Endodermal cell (in vitro differentiated cells): ENCODE results near the gene RAD9A. TPM values are rescaled to one million over a fixed set of nuclear protein-coding genes. Genes with fewer than 3 reads are reported as not detected.

ENCODE experiments used
- DNase-seq: peaks from one replicate; pipeline ENCODE4 v3.0.0-alpha.2; 2017
- H3K27ac ChIP-seq: 2 replicates; pipeline ENCODE4 v1.5.1; 2013; ENCODE audit warnings: mild to moderate bottlenecking, low read depth, low read length, moderate library complexity
- H3K27me3 ChIP-seq: 2 replicates; pipeline ENCODE4 v1.6.1; 2013; ENCODE audit warnings: mild to moderate bottlenecking, low read length, moderate library complexity; ENCODE audit not compliant: insufficient read depth, control insufficient read depth, poor library complexity, severe bottlenecking
- H3K36me3 ChIP-seq: 2 replicates; pipeline ENCODE4 v1.7.0; 2013; ENCODE audit warnings: mild to moderate bottlenecking, low read length, moderate library complexity; ENCODE audit not compliant: control insufficient read depth, insufficient read depth
- H3K4me1 ChIP-seq: one replicate; pipeline ENCODE4 v1.7.0; 2013; ENCODE audit warnings: low read length; ENCODE audit not compliant: control insufficient read depth, insufficient read depth
- H3K4me3 ChIP-seq: 2 replicates; pipeline ENCODE4 v1.5.1; 2013; ENCODE audit warnings: mild to moderate bottlenecking, low read length, moderate library complexity
- H3K9ac ChIP-seq: 2 replicates; pipeline ENCODE4 v1.6.1; 2013; ENCODE audit warnings: mild to moderate bottlenecking, low read length, moderate library complexity; ENCODE audit not compliant: poor library complexity, severe bottlenecking; ENCODE audit errors: extremely low read depth
- H3K9me3 ChIP-seq: 2 replicates; pipeline ENCODE4 v1.6.1; 2013; ENCODE audit warnings: mild to moderate bottlenecking, low read length, moderate library complexity; ENCODE audit not compliant: control insufficient read depth
- H3K27ac Mint-ChIP-seq: 2 replicates; pipeline ENCODE4 v1.8.0; 2020; ENCODE audit warnings: mixed read lengths
- H3K27me3 Mint-ChIP-seq: 2 replicates; pipeline ENCODE4 v1.8.0; 2021; ENCODE audit warnings: mild to moderate bottlenecking, mixed read lengths; ENCODE audit not compliant: insufficient read depth
- H3K36me3 Mint-ChIP-seq: 2 replicates; pipeline ENCODE4 v1.8.0; 2020; ENCODE audit warnings: low read depth, mixed read lengths
- H3K4me1 Mint-ChIP-seq: 2 replicates; pipeline ENCODE4 v1.8.0; 2020; ENCODE audit warnings: mixed read lengths
- H3K4me3 Mint-ChIP-seq: 2 replicates; pipeline ENCODE4 v1.8.0; 2020; ENCODE audit warnings: mild to moderate bottlenecking, moderate library complexity, mixed read lengths
- H3K9me3 Mint-ChIP-seq: 2 replicates; pipeline ENCODE4 v1.8.0; 2020; ENCODE audit warnings: mild to moderate bottlenecking, mixed read lengths
- WGBS, 2 experiments: methylation state at CpG; one replicate each; pipeline versions ENCODE4 v1.1.5 to v1.1.7; 2013; ENCODE audit warnings: missing lambda C conversion rate in 2 of 2, mixed read lengths in 1 of 2; ENCODE audit not compliant: insufficient coverage in 1 of 2, insufficient read length in 1 of 2; 5-methylcytosine and 5-hydroxymethylcytosine counted together
- total RNA-seq, 2 donors: library from RNA; stranded (reverse); fragmentation: NEBNext Ultra II Directional in 1 of 2; extraction: Animal tissue kit (Norgen Biotek cat#: 25700) in 1 of 2; gene quantifications; 2 replicates in 1 of 2; 3 replicates in 1 of 2; pipeline ENCODE4 v1.2.1, GENCODE V29; 2021
- TF ChIP-seq, protein P1 (sequence below): fragments of 200-600 bp; sonication (generic); conservative IDR thresholded peaks from 2 replicates; pipeline ENCODE4 v1.5.0; 2021; ENCODE audit warnings: antibody characterized with exemption, mild to moderate bottlenecking

Gene RAD9A
- total RNA-seq, 2 donors from 2014 or later, result 28.3 to 41.4 TPM

- Histone ChIP-seq H3K4me1 (peaks cover 30% of the 10 kb centered on the region), H3K27ac (no peak overlapping the region), H3K36me3 (no peaks in the 10 kb centered on the region), H3K4me3 (peak overlapping the region; percentile 56), H3K9ac (no peak overlapping the region), H3K27me3 (no peaks in the 10 kb centered on the region), H3K9me3 (no peaks in the 10 kb centered on the region)
- H3K9me3 Mint-ChIP-seq, result no peaks in the 10 kb centered on the region
- peaks cover 53% of the 10 kb centered on the region for H3K27me3 Mint-ChIP-seq
- peak; percentile 85 for DNase-seq
- TF ChIP-seq, protein P1, sequence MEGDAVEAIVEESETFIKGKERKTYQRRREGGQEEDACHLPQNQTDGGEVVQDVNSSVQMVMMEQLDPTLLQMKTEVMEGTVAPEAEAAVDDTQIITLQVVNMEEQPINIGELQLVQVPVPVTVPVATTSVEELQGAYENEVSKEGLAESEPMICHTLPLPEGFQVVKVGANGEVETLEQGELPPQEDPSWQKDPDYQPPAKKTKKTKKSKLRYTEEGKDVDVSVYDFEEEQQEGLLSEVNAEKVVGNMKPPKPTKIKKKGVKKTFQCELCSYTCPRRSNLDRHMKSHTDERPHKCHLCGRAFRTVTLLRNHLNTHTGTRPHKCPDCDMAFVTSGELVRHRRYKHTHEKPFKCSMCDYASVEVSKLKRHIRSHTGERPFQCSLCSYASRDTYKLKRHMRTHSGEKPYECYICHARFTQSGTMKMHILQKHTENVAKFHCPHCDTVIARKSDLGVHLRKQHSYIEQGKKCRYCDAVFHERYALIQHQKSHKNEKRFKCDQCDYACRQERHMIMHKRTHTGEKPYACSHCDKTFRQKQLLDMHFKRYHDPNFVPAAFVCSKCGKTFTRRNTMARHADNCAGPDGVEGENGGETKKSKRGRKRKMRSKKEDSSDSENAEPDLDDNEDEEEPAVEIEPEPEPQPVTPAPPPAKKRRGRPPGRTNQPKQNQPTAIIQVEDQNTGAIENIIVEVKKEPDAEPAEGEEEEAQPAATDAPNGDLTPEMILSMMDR, result no peak
- peaks cover 37% of the 10 kb centered on the region for H3K4me1 Mint-ChIP-seq
- H3K27ac Mint-ChIP-seq, result no peak overlapping the region
- H3K36me3 Mint-ChIP-seq, result no peaks in the 10 kb centered on the region
- WGBS, 2 experiments, result 15 to 16% methylated on average over 4 to 13 of the region's 15 CpGs
- H3K4me3 Mint-ChIP-seq, result peak overlapping the region; percentile 41
Measured at GRCh38 chr11:67375320-67376055, 16.3 kb upstream of the RAD9A start.

- H3K4me1 ChIP-seq, result peaks cover 24% of the 10 kb centered on the region
- H3K27ac Mint-ChIP-seq, result no peak overlapping the region
- H3K4me3 Mint-ChIP-seq, result peak overlapping the region; percentile 41
- H3K27me3 Mint-ChIP-seq, result peaks cover 57% of the 10 kb centered on the region
- H3K36me3 ChIP-seq, result no peaks in the 10 kb centered on the region
- no peak overlapping the region for H3K9ac ChIP-seq
- 44 to 62% methylated on average over 4 to 7 of the region's 7 CpGs for WGBS, 2 experiments
- no peaks in the 10 kb centered on the region for H3K36me3 Mint-ChIP-seq
- H3K27me3 ChIP-seq, result no peaks in the 10 kb centered on the region
- H3K4me1 Mint-ChIP-seq, result peaks cover 30% of the 10 kb centered on the region
- DNase-seq, result peak; percentile 53
- no peak overlapping the region for H3K27ac ChIP-seq
- no peaks in the 10 kb centered on the region for H3K9me3 ChIP-seq
- H3K4me3 ChIP-seq, result peak overlapping the region; percentile 56
- H3K9me3 Mint-ChIP-seq, result no peaks in the 10 kb centered on the region
- TF ChIP-seq, protein P1, result no peak
Measured at GRCh38 chr11:67376063-67376820, 15.5 kb upstream of the RAD9A start.

DNA sequence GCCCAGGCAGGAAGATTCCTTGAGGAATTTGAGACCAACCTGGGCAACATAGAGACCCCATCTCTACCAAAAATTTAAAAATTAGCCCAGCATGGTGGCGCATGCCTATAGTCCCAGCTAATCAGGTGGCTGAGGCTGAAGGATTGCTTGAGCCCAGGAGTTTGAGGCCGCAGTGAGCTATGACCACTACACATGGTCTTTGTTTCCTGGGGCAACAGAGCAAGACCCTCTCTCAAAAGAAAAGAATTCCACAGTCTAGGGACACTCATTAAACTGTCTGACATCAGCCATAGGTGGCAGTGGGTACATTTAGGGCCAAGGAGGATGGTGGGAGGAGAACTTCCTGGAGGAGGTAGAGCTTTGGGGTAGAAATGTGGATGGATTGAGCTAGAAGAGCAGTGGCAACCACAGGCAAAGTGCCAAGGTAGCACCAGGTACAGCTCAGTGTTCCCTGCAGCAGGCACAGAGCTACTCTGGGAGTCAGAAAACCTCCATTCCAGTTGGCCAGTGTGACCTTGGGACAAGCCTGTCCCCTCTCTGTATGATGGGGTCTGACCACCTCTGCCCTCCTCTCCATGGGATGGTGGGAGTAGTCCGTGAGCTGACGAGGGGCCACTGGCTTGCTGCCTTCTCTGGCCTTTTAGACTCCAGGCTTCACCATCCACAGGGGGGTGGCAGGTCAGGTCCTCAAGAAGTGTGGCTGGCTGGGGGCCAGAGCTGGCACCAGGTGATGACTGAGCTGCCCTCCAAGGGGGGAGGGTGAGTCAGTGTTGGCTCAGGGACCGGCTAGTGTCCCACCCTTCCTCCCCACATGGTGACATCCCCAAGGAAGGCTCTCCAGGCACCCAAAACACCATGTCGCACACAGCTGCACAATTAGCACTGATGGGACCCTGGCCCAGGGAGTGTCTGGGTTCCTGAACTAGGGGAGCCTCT is 14.6 kb upstream of the RAD9A start:
- Histone ChIP-seq H3K27ac (no peak overlapping the region), H3K9me3 (no peaks in the 10 kb centered on the region), H3K27me3 (no peaks in the 10 kb centered on the region), H3K9ac (no peak overlapping the region), H3K36me3 (no peaks in the 10 kb centered on the region), H3K4me3 (no peak overlapping the region), H3K4me1 (peaks cover 24% of the 10 kb centered on the region)
- H3K27me3 Mint-ChIP-seq, result peaks cover 55% of the 10 kb centered on the region
- H3K9me3 Mint-ChIP-seq, result no peaks in the 10 kb centered on the region
- peak; percentile 39 for DNase-seq
- no peaks in the 10 kb centered on the region for H3K36me3 Mint-ChIP-seq
- H3K27ac Mint-ChIP-seq, result peak overlapping the region; percentile 48
- H3K4me3 Mint-ChIP-seq, result peak overlapping the region; percentile 41
- TF ChIP-seq, protein P1, result no peak
- peaks cover 23% of the 10 kb centered on the region for H3K4me1 Mint-ChIP-seq
- WGBS, 2 experiments, result 93 to 100% methylated on average over 3 to 6 of the region's 6 CpGs
